DOHH2 (cell line): ENCODE results near the gene CBR3.

Source experiments
- EZH2phosphoT487 ChIP-seq: fragments of 200-600 bp; sonication (generic); IDR thresholded peaks from 2 replicates; pipeline ENCODE4 v1.6.1; 2017; ENCODE audit warnings: borderline replicate concordance, mild to moderate bottlenecking, antibody characterized with exemption, low read length, moderate library complexity, mixed read lengths
- TF ChIP-seq, protein P1 (sequence below): fragments of 200-600 bp; sonication (generic); IDR thresholded peaks from one replicate; pipeline ENCODE4 v1.5.1; 2014; ENCODE audit warnings: antibody characterized with exemption, mild to moderate bottlenecking, low read depth, low read length; ENCODE audit not compliant: poor library complexity, severe bottlenecking

DNA sequence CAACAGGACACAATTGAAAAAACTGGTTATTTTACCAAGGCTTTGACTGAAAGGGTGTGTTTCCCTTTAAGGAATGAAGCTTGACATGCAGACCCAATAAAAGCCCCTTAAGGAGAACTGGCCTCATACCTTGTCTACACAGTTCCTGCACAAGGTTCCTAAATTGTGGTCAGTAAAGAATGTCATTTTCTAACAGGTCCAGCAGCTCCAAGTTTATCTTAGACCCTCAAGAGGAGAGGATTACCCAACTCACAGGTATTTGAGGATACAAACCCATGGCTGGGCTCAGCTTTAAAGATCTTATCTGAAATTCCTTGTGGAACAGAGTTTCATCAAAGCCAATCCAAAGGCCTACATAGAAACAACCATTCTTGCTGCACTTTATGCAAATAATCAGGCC lies 31.4 kb upstream of the CBR3 start:
- TF ChIP-seq, protein P1, sequence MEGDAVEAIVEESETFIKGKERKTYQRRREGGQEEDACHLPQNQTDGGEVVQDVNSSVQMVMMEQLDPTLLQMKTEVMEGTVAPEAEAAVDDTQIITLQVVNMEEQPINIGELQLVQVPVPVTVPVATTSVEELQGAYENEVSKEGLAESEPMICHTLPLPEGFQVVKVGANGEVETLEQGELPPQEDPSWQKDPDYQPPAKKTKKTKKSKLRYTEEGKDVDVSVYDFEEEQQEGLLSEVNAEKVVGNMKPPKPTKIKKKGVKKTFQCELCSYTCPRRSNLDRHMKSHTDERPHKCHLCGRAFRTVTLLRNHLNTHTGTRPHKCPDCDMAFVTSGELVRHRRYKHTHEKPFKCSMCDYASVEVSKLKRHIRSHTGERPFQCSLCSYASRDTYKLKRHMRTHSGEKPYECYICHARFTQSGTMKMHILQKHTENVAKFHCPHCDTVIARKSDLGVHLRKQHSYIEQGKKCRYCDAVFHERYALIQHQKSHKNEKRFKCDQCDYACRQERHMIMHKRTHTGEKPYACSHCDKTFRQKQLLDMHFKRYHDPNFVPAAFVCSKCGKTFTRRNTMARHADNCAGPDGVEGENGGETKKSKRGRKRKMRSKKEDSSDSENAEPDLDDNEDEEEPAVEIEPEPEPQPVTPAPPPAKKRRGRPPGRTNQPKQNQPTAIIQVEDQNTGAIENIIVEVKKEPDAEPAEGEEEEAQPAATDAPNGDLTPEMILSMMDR: no peak
- no peak for TF ChIP-seq EZH2phosphoT487
